C4-2B (cell line): ENCODE results near the gene SUPT20HL2.

ENCODE experiments used
- H3K27ac ChIP-seq: fragments of 450-650 bp; 2 replicates; pipeline ENCODE4 v1.5.1; 2017
- ZFX ChIP-seq: fragments of 450-650 bp; IDR thresholded peaks from 2 replicates; pipeline ENCODE4 v1.6.1; 2017
- TF ChIP-seq, protein P1 (sequence below): fragments of 450-650 bp; conservative IDR thresholded peaks from 2 replicates; pipeline ENCODE4 v1.5.1; 2017; ENCODE audit warnings: mild to moderate bottlenecking

SUPT20HL2 gene

DNA sequence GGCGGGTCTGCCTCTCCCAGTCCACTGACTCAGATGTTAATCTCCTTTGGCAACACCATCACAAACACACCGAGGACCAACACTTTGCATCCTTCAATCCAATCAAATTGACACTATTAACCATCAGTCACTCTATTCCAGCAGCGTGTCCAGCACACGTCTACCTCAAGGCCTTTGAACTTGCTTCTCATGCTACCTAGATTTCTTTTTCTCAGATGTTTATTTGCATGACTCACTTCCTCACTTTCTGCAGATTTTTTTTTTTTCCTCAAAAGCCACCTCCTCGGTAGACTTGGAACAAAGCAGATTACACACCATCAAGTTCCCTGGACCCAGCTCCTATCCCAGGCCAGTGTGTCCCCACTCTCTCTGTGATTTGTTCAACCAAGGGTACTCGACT is 49.5 kb downstream of the SUPT20HL2 start:
- no peak for TF ChIP-seq ZFX
- TF ChIP-seq, protein P1, sequence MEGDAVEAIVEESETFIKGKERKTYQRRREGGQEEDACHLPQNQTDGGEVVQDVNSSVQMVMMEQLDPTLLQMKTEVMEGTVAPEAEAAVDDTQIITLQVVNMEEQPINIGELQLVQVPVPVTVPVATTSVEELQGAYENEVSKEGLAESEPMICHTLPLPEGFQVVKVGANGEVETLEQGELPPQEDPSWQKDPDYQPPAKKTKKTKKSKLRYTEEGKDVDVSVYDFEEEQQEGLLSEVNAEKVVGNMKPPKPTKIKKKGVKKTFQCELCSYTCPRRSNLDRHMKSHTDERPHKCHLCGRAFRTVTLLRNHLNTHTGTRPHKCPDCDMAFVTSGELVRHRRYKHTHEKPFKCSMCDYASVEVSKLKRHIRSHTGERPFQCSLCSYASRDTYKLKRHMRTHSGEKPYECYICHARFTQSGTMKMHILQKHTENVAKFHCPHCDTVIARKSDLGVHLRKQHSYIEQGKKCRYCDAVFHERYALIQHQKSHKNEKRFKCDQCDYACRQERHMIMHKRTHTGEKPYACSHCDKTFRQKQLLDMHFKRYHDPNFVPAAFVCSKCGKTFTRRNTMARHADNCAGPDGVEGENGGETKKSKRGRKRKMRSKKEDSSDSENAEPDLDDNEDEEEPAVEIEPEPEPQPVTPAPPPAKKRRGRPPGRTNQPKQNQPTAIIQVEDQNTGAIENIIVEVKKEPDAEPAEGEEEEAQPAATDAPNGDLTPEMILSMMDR, result no peak
- no peak overlapping the region for H3K27ac ChIP-seq

GRCh38 chrX:24262309-24262708 is 51.6 kb downstream of the SUPT20HL2 start:
- H3K27ac ChIP-seq, result no peak overlapping the region
- TF ChIP-seq, protein P1, result no peak
- TF ChIP-seq ZFX, result no peak
